Esophagus muscularis mucosa (tissue), 4 donors: ENCODE data around the gene HOOK2.

Experiments
- CTCF ChIP-seq, 3 experiments: fragments of 200-600 bp in 2 of 3; fragments of 450-650 bp in 1 of 3; sonication (generic) in 2 of 3; IDR thresholded peaks; one replicate each; pipeline ENCODE4 v1.5.1; 2017 to 2019; ENCODE audit warnings: antibody characterized with exemption in 3 of 3, mild to moderate bottlenecking in 2 of 3, moderate library complexity in 1 of 3
- EP300 ChIP-seq: sonication (generic); formaldehyde crosslinking; IDR thresholded peaks from one replicate; pipeline ENCODE4 v1.6.1; 2017; ENCODE audit warnings: antibody characterized with exemption
- POLR2A ChIP-seq: fragments of 450-650 bp; IDR thresholded peaks from one replicate; pipeline ENCODE4 v1.6.1; 2017; ENCODE audit warnings: antibody characterized with exemption, moderate library complexity, mild to moderate bottlenecking, low read depth

DNA sequence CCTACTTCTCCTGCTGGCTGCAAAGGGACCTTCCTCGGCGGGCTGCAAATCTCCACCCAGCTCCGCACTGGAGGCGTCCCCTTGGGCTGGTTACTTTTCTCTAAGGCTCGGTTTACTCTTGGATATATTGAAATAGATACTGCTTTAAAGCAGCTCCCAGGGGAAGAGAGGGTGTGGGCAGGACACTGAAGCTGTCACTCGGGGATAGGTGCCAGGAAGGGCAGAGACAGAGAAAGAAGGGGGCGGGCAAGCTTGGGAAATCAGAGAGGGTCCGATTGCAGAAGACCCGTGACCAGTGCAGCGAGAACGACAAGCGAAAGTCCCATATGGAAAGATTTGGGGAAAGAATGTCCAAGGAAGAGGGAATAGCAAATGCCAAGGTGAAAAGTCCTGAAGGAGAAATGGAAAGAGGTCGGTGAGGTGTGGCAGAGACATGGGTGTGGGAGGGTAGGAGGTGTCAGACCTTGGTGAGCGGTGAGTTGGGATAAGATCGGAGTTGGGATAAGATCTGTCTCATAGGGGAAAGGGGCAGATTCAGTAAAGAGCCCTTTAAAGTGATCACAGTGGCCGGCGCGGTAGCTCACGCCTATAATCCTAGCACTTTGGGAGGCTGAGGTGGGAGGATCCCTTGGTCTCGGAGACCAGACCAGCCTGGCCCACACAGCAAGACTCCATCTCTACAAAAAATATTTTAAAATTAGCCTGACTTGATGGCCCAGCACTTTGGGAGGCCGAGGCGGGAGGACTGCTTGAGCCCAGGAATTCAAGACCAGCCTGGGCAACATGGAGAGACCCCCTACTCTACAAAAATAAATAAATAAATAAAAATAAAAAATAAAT is 27.1 kb upstream of the HOOK2 start:
- no peak for TF ChIP-seq CTCF (IDR thresholded peaks at IDR 0.05)
- TF ChIP-seq EP300: no peak
- no peak for TF ChIP-seq POLR2A
